NCI-H128 (cell line): ENCODE data around the gene RHOC.
A peak's percentile ranks its signal among the peaks of the same experiment; 100 is the strongest.

Source experiments
- DNase-seq: peaks from one replicate; lab custom pipeline; 2025; ENCODE audit not compliant: unreplicated experiment; lab: John Stamatoyannopoulos, UW

RHOC gene

GRCh38 chr1:112702420-112703261 is 4.3 kb downstream of the RHOC start:
- DNase-seq = no peak

- no peak for DNase-seq
Observed at GRCh38 chr1:112702067-112702395, 4.9 kb downstream of the RHOC start.

- no peak for DNase-seq
Observed at GRCh38 chr1:112701227-112702066, 5.5 kb downstream of the RHOC start.

- no peak for DNase-seq
Observed at GRCh38 chr1:112700290-112701226, 6.4 kb downstream of the RHOC start.

DNA sequence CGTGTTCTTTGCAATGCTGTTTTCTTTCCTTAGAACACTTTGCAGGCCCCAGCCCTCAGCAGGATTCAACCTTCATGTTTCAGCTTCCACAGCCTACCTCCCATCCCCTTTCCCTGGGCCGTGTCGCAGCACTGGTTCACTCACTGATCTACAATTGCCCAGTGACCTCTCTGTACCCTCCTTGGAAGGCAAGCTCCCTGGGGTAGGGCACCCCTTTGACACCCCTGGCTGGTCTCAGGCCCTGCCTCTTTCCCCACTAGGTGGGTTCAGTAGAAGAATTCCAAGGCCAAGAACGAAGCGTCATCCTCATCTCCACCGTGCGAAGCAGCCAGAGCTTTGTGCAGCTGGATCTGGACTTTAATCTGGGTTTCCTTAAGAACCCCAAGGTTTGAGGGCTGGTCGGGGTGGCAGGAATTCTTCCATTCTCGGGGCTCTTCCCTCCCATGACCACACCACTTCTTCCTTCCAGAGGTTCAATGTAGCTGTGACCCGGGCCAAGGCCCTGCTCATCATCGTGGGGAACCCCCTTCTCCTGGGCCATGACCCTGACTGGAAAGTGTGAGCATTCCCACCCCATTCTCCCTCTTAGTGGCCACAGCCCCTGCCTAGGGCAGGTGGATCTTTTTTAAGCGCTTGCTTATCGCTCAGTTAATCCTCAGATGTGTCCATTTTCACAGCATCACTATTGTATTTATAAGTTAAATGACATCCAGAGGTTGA is 7.3 kb downstream of the RHOC start:
- DNase-seq = no peak

DNA sequence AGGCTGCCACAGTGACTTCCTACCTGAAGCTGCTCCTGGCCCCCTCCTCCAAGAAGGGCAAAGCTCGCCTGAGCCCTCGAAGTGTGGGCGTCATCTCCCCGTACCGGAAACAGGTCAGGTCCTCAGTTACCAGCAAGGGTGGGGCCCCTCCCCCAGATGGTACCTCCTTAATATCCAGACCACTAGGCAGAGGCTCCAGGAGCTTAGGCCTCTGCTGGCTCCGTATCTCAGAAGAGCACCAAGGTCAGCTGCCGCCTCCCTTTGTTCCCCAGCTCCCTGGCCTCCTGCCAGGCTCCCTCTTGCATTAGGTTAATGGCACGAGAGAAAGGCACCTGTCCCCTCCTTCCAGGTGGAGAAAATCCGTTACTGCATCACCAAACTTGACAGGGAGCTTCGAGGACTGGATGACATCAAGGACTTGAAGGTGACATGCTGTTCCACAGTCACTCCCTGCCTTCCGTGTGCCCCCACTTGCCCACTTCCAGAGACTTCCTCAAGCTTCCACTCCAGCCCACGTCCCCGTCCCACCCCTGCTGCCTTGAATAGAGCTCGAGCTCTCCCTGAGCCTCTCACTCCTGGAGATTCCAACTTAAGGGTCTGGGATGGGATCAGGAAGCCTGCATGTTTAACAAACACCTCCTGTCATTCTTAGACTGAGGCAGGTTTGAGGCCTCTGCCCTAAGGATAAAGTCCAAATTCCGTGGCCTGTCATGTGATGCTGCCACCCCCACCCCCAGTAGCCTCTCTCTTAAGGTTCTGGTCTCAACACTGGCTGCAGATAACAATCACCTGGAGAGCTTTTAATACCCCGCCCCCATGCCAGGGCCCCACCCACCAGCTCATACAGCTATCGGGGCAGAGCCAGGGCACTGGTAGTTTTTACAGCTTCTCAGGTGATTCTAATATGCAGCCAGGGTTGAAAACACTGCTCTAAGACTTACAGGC is 8.3 kb downstream of the RHOC start:
- DNase-seq = peak; percentile 22

DNA sequence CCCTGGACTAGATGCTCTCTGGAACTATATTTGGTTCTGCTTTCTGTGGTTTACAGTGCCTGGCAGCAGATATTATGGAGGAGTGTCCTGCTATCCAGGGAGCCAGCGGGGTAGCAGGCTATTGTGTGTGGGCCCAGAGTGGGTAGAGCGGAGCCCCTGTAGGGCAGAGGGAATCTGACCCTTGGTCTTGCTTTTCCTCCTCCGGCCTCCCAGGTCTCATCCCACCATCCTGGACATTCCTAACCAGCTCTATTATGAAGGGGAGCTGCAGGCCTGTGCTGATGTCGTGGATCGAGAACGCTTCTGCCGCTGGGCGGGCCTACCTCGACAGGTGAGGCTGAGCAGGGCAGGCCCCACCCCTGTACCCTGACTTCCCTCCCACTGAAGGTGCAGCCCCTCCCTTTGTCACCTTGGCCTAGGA is 9.1 kb downstream of the RHOC start:
- no peak for DNase-seq

DNA sequence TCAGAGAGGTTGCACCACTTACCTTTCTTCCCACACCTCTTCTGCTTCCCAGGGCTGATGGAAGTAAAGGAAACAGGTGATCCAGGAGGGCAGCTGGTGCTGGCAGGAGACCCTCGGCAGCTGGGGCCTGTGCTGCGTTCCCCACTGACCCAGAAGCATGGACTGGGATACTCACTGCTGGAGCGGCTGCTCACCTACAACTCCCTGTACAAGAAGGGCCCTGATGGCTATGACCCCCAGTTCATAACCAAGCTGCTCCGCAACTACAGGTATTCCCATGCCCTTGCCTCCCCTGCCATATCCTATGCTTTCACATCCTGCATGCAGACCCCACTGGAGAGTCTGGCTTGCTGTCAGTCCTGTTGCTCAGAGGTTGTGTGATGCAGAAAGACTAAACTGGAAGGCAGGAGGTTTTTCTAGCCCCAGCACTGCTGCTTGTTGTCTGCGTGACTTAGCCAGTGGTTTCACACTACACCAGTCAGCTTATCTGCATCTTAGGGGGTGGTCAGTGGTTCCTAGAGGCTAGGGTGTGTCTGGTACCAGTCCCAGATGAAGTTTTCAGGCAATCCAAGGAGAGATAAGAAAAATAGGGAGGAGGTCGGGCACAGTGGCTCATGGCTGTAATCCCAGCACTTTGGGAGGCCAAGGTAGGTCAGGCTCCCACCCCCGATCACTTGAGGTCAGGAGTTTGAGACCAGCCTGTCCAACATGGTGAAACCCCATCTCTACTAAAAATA is 10.2 kb downstream of the RHOC start:
- no peak for DNase-seq

DNA sequence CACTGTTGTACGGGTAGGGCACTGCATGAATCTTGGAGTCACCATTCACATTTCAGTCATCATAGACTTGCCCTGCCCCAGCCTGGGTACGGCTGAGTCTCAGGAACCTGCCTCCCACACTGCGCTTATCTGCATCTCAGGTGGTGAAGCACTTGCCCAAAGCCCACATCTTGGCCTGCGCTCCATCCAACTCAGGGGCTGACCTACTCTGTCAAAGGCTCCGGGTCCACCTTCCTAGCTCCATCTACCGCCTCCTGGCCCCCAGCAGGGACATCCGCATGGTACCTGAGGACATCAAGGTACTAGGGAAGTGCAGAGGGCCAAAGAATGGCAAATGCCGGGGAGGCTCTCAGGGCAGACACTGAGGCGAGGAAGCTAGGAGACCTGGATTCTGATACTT is 11.7 kb downstream of the RHOC start:
- no peak for DNase-seq

GRCh38 chr1:112694363-112694929 is 12.5 kb downstream of the RHOC start:
- DNase-seq = no peak

DNA sequence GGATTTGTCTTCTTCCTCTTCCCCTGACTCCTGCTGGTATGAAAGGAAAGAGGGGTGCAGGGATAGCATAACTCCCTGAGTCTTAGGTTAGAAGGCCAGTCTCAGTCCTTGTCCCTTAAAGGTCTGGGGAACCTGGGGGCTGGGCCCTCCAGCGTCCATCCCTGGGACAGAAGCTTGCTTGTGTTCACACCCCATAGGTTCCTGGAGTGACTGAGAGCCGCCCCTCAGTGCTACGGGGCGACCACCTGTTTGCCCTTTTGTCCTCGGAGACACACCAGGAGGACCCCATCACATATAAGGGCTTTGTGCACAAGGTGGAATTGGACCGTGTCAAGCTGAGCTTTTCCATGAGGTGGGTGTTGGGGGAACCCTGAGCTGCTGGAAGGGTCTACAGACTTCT is 13.1 kb downstream of the RHOC start:
- DNase-seq = no peak

GRCh38 chr1:112692681-112693080 is 14.2 kb downstream of the RHOC start:
- DNase-seq = no peak

DNA sequence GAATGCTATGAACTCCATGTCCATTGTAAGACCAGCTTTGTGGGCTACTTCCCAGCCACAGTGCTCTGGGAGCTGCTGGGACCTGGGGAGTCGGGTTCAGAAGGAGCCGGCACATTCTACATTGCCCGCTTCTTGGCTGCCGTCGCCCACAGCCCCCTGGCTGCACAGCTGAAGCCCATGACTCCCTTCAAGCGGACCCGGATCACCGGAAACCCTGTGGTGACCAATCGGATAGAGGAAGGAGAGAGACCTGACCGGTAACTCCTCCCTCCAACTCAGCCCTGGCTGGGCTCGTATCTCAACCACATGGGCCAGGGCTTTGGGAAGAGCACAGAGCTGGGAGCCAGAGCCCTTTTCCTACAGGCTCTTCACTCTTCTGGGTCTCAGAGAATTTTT is 17.1 kb downstream of the RHOC start:
- no peak for DNase-seq

DNA sequence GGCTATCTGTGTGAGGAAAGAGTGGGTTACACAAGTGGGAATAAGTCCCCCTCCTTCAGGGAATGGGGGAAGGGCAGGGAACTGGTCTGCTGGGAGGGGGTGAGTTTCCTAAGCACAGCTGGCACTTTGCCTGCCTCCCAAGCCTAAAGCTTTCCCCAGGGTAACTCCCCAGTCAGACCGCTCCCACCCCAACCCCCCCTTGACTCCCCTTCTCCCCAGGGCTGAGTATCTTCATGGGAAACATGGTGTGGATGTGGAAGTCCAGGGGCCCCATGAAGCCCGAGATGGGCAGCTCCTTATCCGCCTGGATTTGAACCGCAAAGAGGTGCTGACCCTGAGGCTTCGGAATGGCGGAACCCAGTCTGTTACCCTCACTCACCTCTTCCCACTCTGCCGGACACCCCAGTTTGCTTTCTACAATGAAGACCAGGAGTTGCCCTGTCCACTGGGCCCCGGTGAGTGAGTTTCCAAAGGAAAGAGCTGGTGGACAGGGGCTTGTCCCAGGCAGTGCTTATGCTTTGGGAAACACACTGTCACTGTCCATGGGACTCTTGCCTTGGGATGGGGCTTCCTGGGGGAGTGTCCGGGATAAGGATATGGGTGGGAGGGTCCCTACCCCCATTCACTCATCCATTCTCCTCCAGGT is 17.6 kb downstream of the RHOC start:
- DNase-seq = no peak

- DNase-seq = no peak
Observed at GRCh38 chr1:112688781-112689193, 18.1 kb downstream of the RHOC start.

GRCh38 chr1:112687785-112688496 is 19.0 kb downstream of the RHOC start:
- DNase-seq = no peak

DNA sequence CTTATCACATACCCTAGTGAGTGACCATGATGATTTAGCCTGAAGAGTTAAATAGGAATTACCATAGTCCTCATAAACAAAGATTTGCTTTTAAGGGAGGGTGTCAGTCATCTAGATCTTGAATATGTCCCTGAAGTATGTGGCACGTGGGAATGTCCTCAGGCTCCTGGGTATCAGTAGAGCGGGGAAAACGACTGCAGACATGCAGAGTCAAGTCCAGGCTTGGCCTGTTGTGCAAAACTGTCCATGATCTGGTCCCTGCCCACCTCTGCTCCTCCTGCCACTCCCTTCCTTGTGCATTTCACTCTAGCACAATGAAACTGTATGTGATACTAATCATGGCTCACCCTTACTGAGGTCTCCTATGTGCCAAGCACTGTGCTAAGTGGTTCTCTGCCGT is 19.6 kb downstream of the RHOC start:
- DNase-seq = no peak
